IMR-90 (cell line): Measurements from ENCODE around the gene SLC37A4. TPM values are rescaled to one million over a fixed set of nuclear protein-coding genes. Genes with fewer than 3 reads are reported as not detected.

Source experiments
- ATAC-seq: fragments of 200-7000 bp; cut with Tn5 transposase; 2 replicates; pipeline ENCODE4 v1.9.1; 2020; ENCODE audit warnings: low read depth, mild to moderate bottlenecking, moderate library complexity
- BruUV-seq: library from RNA; stranded (reverse); fragments of 400-500 nt; replicated peaks from 2 replicates; lab custom pipeline; 2021; lab: Mats Ljungman, UMichigan
- CTCF ChIA-PET: fragments of 300-600 bp; formaldehyde crosslinking; extraction: SDS; loops from one replicate; lab custom pipeline; 2021; ENCODE audit warnings: antibody characterized with exemption; lab: Yijun Ruan, JAX
- POLR2A ChIA-PET: fragments of 300-600 bp; sonication (Branson Sonifier 250); formaldehyde crosslinking; loops from one replicate; lab custom pipeline; 2022; ENCODE audit warnings: antibody characterized with exemption; ENCODE audit not compliant: unreplicated experiment; lab: Charles Lee
- DNase-seq: peaks from one replicate; pipeline ENCODE4 v3.0.0; 2013
- H2AFZ ChIP-seq: replicated peaks from 2 replicates; pipeline ENCODE3; 2013; ENCODE audit warnings: low read length, mild to moderate bottlenecking; ENCODE audit not compliant: poor library complexity
- H2AK5ac ChIP-seq: 2 replicates; pipeline ENCODE4 v1.6.1; 2013; ENCODE audit warnings: low read depth, low read length, inconsistent platforms
- H2AK9ac ChIP-seq: replicated peaks from 2 replicates; pipeline ENCODE3; 2013; ENCODE audit warnings: mild to moderate bottlenecking, low read depth, low read length, moderate library complexity; ENCODE audit not compliant: poor library complexity
- H2BK120ac ChIP-seq: 2 replicates; pipeline ENCODE4 v1.6.1; 2013; ENCODE audit warnings: low read depth, low read length, inconsistent platforms
- H2BK15ac ChIP-seq: 3 replicates; pipeline ENCODE4 v1.6.1; 2013; ENCODE audit warnings: low read depth, low read length, inconsistent platforms
- H2BK20ac ChIP-seq: 2 replicates; pipeline ENCODE4 v1.6.1; 2013; ENCODE audit warnings: low read depth, mild to moderate bottlenecking, inconsistent platforms, low read length, moderate library complexity
- H2BK5ac ChIP-seq: 2 replicates; pipeline ENCODE4 v1.6.1; 2013; ENCODE audit warnings: mild to moderate bottlenecking, low read depth, low read length, inconsistent platforms; ENCODE audit not compliant: poor library complexity, severe bottlenecking
- H3K14ac ChIP-seq: replicated peaks from 2 replicates; pipeline ENCODE4 v1.6.1; 2013; ENCODE audit warnings: low read depth, low read length, inconsistent platforms
- H3K18ac ChIP-seq: 2 replicates; pipeline ENCODE4 v1.6.1; 2013; ENCODE audit warnings: low read depth, low read length, control low read depth
- H3K23ac ChIP-seq: 2 replicates; pipeline ENCODE4 v1.6.1; 2013; ENCODE audit warnings: low read depth, low read length, inconsistent platforms
- H3K27ac ChIP-seq: 2 replicates; pipeline ENCODE4 v1.5.1; 2013; ENCODE audit warnings: mild to moderate bottlenecking, control low read depth, low read length; ENCODE audit not compliant: insufficient read depth
- H3K27me3 ChIP-seq: 2 replicates; pipeline ENCODE4 v1.6.1; 2013; ENCODE audit warnings: low read length; ENCODE audit not compliant: control insufficient read depth, insufficient read depth
- H3K36me3 ChIP-seq: 2 replicates; pipeline ENCODE4 v1.6.1; 2013; ENCODE audit warnings: low read length, mixed read lengths; ENCODE audit not compliant: control insufficient read depth, insufficient read depth
- H3K4ac ChIP-seq: 2 replicates; pipeline ENCODE4 v1.6.1; 2013; ENCODE audit warnings: low read depth, low read length, inconsistent platforms
- H3K4me1 ChIP-seq: 2 replicates; pipeline ENCODE4 v1.6.1; 2013; ENCODE audit warnings: low read length, mixed read lengths; ENCODE audit not compliant: control insufficient read depth, insufficient read depth
- H3K4me2 ChIP-seq: 2 replicates; pipeline ENCODE4 v1.6.1; 2013; ENCODE audit warnings: low read depth, mild to moderate bottlenecking, control low read depth, low read length, moderate library complexity
- H3K4me3 ChIP-seq: 2 replicates; pipeline ENCODE4 v1.5.1; 2013; ENCODE audit warnings: low read depth, mild to moderate bottlenecking, control low read depth, low read length, moderate library complexity; ENCODE audit not compliant: insufficient read depth
- H3K56ac ChIP-seq: 2 replicates; pipeline ENCODE4 v1.6.1; 2013; ENCODE audit warnings: low read length, inconsistent platforms; ENCODE audit not compliant: insufficient read depth; ENCODE audit errors: extremely low read depth
- H3K79me1 ChIP-seq, 2 experiments: 2 replicates each; pipeline ENCODE4 v1.6.1; 2013; ENCODE audit warnings: low read length in 2 of 2, inconsistent platforms in 1 of 2, low read depth in 1 of 2
- H3K9ac ChIP-seq: 2 replicates; pipeline ENCODE4 v1.6.1; 2013; ENCODE audit warnings: low read depth, low read length, control low read depth
- H3K9me1 ChIP-seq: 2 replicates; pipeline ENCODE4 v1.6.1; 2013; ENCODE audit warnings: low read length, inconsistent platforms; ENCODE audit not compliant: insufficient read depth
- H3K9me3 ChIP-seq: 2 replicates; pipeline ENCODE4 v1.6.1; 2013; ENCODE audit warnings: low read length; ENCODE audit not compliant: control insufficient read depth, insufficient read depth
- H4K20me1 ChIP-seq: 2 replicates; pipeline ENCODE4 v1.6.1; 2013; ENCODE audit warnings: low read length, inconsistent platforms; ENCODE audit not compliant: insufficient read depth
- H4K5ac ChIP-seq: 2 replicates; pipeline ENCODE4 v1.6.1; 2013; ENCODE audit warnings: mild to moderate bottlenecking, low read depth, low read length, control low read depth
- H4K8ac ChIP-seq, 2 experiments: 2 replicates each; pipeline ENCODE4 v1.6.1; 2013; ENCODE audit warnings: low read depth in 2 of 2, low read length in 2 of 2, control low read depth in 1 of 2, inconsistent platforms in 1 of 2
- H4K91ac ChIP-seq: 2 replicates; pipeline ENCODE4 v1.6.1; 2013; ENCODE audit warnings: low read depth, low read length, inconsistent platforms; ENCODE audit not compliant: insufficient read depth
- BHLHE40 ChIP-seq: fragments of 150-350 bp; IDR thresholded peaks from 2 replicates; pipeline ENCODE4 v1.6.1; 2016; ENCODE audit warnings: mild to moderate bottlenecking, low read depth, low read length
- CEBPB ChIP-seq: IDR thresholded peaks from 2 replicates; pipeline ENCODE4 v1.6.1; 2012; ENCODE audit warnings: low read depth, low read length, improper control_type of control experiment
- CHD1 ChIP-seq: IDR thresholded peaks from 2 replicates; pipeline ENCODE4 v1.6.1; 2012; ENCODE audit warnings: low read depth, low read length, improper control_type of control experiment
- CTCF ChIP-seq: conservative IDR thresholded peaks from 2 replicates; pipeline ENCODE4 v1.5.1; 2012; ENCODE audit warnings: mild to moderate bottlenecking, low read depth, low read length, improper control_type of control experiment
- ELK1 ChIP-seq: fragments of 150-350 bp; IDR thresholded peaks from 2 replicates; pipeline ENCODE4 v1.6.1; 2016; ENCODE audit warnings: low read depth, mild to moderate bottlenecking, low read length, moderate library complexity, borderline replicate concordance
- FOS ChIP-seq: fragments of 150-350 bp; IDR thresholded peaks from 2 replicates; pipeline ENCODE4 v1.6.1; 2016; ENCODE audit warnings: low read depth, low read length
- MAFK ChIP-seq: IDR thresholded peaks from 2 replicates; pipeline ENCODE4 v1.6.1; 2012; ENCODE audit warnings: low read depth, low read length, improper control_type of control experiment
- MAZ ChIP-seq: IDR thresholded peaks from 2 replicates; pipeline ENCODE4 v1.6.1; 2012; ENCODE audit warnings: low read depth, mild to moderate bottlenecking, low read length, improper control_type of control experiment, moderate library complexity, borderline replicate concordance
- MXI1 ChIP-seq: IDR thresholded peaks from 2 replicates; pipeline ENCODE4 v1.6.1; 2012; ENCODE audit warnings: low read depth, mild to moderate bottlenecking, low read length, moderate library complexity, borderline replicate concordance
- NFE2L2 ChIP-seq: fragments of 150-350 bp; IDR thresholded peaks from 2 replicates; pipeline ENCODE4 v1.6.1; 2016; ENCODE audit warnings: low read depth, mild to moderate bottlenecking, low read length
- POLR2A ChIP-seq: IDR thresholded peaks from 2 replicates; pipeline ENCODE4 v1.6.1; 2012; ENCODE audit warnings: mild to moderate bottlenecking, low read depth, low read length
- RAD21 ChIP-seq: IDR thresholded peaks from 2 replicates; pipeline ENCODE4 v1.6.1; 2012; ENCODE audit warnings: low read length, improper control_type of control experiment
- RCOR1 ChIP-seq: IDR thresholded peaks from 2 replicates; pipeline ENCODE4 v1.6.1; 2012; ENCODE audit warnings: mild to moderate bottlenecking, low read length, improper control_type of control experiment; ENCODE audit not compliant: insufficient replicate concordance
- SMC3 ChIP-seq: fragments of 150-350 bp; IDR thresholded peaks from 2 replicates; pipeline ENCODE4 v1.6.1; 2016; ENCODE audit warnings: low read depth, mild to moderate bottlenecking, antibody characterized with exemption, low read length, moderate library complexity
- USF2 ChIP-seq: fragments of 150-350 bp; IDR thresholded peaks from 2 replicates; pipeline ENCODE4 v1.6.1; 2017; ENCODE audit warnings: mild to moderate bottlenecking, antibody characterized with exemption, low read length, low read depth
- WGBS, 2 experiments: methylation state at CpG; one replicate each; pipeline versions ENCODE4 v1.1.5 to v1.1.7; 2013; ENCODE audit warnings: missing lambda C conversion rate in 2 of 2; ENCODE audit not compliant: insufficient read length in 1 of 2; ENCODE audit errors: extremely low coverage in 2 of 2; 5-methylcytosine and 5-hydroxymethylcytosine counted together
- dilution Hi-C: fragments of 300-500 bp; cut with HindIII; formaldehyde crosslinking; loops from one replicate; pipeline ENCODE4 v1.14.3; 2018; ENCODE audit warnings: low sequenced_read_pairs; ENCODE audit not compliant: unreplicated experiment
- in situ Hi-C: fragments of 300-500 bp; cut with MboI; formaldehyde crosslinking; loops from 3 replicates; pipeline ENCODE4 v1.14.3; 2019; ENCODE audit warnings: low sequenced_read_pairs, inconsistent platforms, mixed read lengths
- intact Hi-C: fragments of 100-400 bp; cut with micrococcal nuclease; formaldehyde crosslinking; loops from 2 replicates; pipeline ENCODE4 v1.10.0; 2022
- polyA plus RNA-seq, 3 experiments: library from polyadenylated mRNA; depleted of rRNA; stranded (reverse); fragments of >200 nt; gene quantifications; 2 replicates each; pipeline ENCODE4 v1.2.3, GENCODE V29; 2012; ENCODE audit warnings: low replicate concordance in 1 of 3
- total RNA-seq: library from RNA; depleted of rRNA; stranded (reverse); fragments of >200 nt; gene quantifications from 2 replicates; pipeline ENCODE4 v1.2.3, GENCODE V29; 2012

SLC37A4 gene
- total and polyA plus RNA-seq, 2 of the 4 experiments (the other 2 are of a cell fraction): 7.5 to 14.3 TPM

- Histone ChIP-seq H2BK5ac (no peak overlapping the region), H3K36me3 (peaks cover 45% of the 10 kb centered on the region), H4K5ac (no peak overlapping the region), H3K27ac (no peak overlapping the region), H4K8ac (no peak overlapping the region), H4K20me1 (peaks cover 23% of the 10 kb centered on the region), H2AK9ac (no peak overlapping the region), H2BK15ac (no peak overlapping the region), H3K27me3 (no peaks in the 10 kb centered on the region), H4K91ac (no peak overlapping the region), H3K9ac (no peak overlapping the region), H3K4me2 (no peak overlapping the region), H2BK20ac (no peak overlapping the region), H3K4me3 (no peak overlapping the region), H2AK5ac (no peak overlapping the region), H3K9me1 (no peaks in the 10 kb centered on the region), H3K4ac (no peak overlapping the region), H2AFZ (no peak overlapping the region), H3K9me3 (no peaks in the 10 kb centered on the region), H3K56ac (no peak overlapping the region), H2BK120ac (no peak overlapping the region), H3K18ac (no peak overlapping the region), H3K14ac (no peak overlapping the region), H3K23ac (no peak overlapping the region), H3K79me1 (peaks cover 9 to 48% of the 10 kb centered on the region in 2 experiments; a peak in 3 of 4 replicates), H3K4me1 (peaks cover 1% of the 10 kb centered on the region; the same call in 1 of the 2 replicates)
- ChIA-PET POLR2A (no interaction called here), CTCF (no interaction called here)
- in situ Hi-C loops (no loop called here), intact Hi-C loops (no loop called here), dilution Hi-C loops (no loop called here)
- TF ChIP-seq FOS: no peak
- TF ChIP-seq MAZ: no peak
- no peak for TF ChIP-seq CHD1
- TF ChIP-seq MXI1: no peak
- no peak for TF ChIP-seq SMC3
- no peak for TF ChIP-seq NFE2L2
- no peak for TF ChIP-seq POLR2A
- TF ChIP-seq RAD21: no peak
- TF ChIP-seq CTCF: no peak
- TF ChIP-seq CEBPB: no peak
- TF ChIP-seq ELK1: no peak
- no peak for TF ChIP-seq MAFK
- no peak for TF ChIP-seq RCOR1
- no peak for TF ChIP-seq BHLHE40
- no peak for TF ChIP-seq USF2
- no CpG with 5 or more reads among the region's 3 CpGs for WGBS, 2 experiments
- ATAC-seq (no peak), DNase-seq (no peak)
- no TSS peak for BruUV-seq
These were observed 18.0 kb downstream of the SLC37A4 start for GRCh38 chr11:119012629-119013170.
